ENCODE measurements around the gene EIF6.

GRCh38 chr20:35328095-35328685, 43.6 kb upstream of the EIF6 start:
- TF ChIP-seq POLR2AphosphoS5 (IDR thresholded peaks at IDR 0.05; ENCODE audit: low read depth, low read length): no peak
- no peak for TF ChIP-seq POLR2A (IDR thresholded peaks at IDR 0.05; ENCODE audit: low read depth, low read length)
- no peak for TF ChIP-seq POU2F2 (IDR thresholded peaks at IDR 0.05; ENCODE audit: low read depth, low read length)

All from GM12891 (cell line).